ENCODE data around the gene HUS1B.

Gene HUS1B

GRCh38 chr6:683742-684440 lies 27.0 kb upstream of the HUS1B start:
- H3K4me3 ChIP-seq (ENCODE audit: insufficient read depth in 1 of 2, low read depth in 1 of 2, low read length in 2 of 2), result peak overlapping the region in 1 of 2 experiments; percentile 72
- DNase-seq, result peak; percentile 94
- peak overlapping the region in 1 of 2 experiments; percentile 54 for H2BK12ac ChIP-seq (ENCODE audit: low read length in 2 of 2)
- 0% methylated on average over 9 of the region's 15 CpGs for WGBS
- H3K9ac ChIP-seq (ENCODE audit: low read length), result peak overlapping the region; percentile 84
- no peak overlapping the region for H2BK15ac ChIP-seq (ENCODE audit: low read depth, poor library complexity, severe bottlenecking)
- no peak overlapping the region for H2AK5ac ChIP-seq (ENCODE audit: low read length, severe bottlenecking)
- H2AFZ ChIP-seq (ENCODE audit: low read depth, low read length), result no peak overlapping the region
- H2BK5ac ChIP-seq (ENCODE audit: low read depth, low read length, poor library complexity, severe bottlenecking), result peak overlapping the region; percentile 10
- peak overlapping the region in 1 of 2 experiments; percentile 76 for H3K18ac ChIP-seq (ENCODE audit: low read depth in 1 of 2, low read length in 2 of 2)
- peak overlapping the region; percentile 65 for H3K4me2 ChIP-seq (ENCODE audit: low read length, poor library complexity, severe bottlenecking)
- H3K4me1 ChIP-seq (ENCODE audit: control insufficient read depth, insufficient read depth, low read depth, low read length), result peaks cover 7% of the 10 kb centered on the region
- peaks cover 12% of the 10 kb centered on the region for H3K79me1 ChIP-seq (replicated peaks; ENCODE audit: low read length, poor library complexity, severe bottlenecking)
- H3K9me3 ChIP-seq (ENCODE audit: control insufficient read depth, low read length), result no peaks in the 10 kb centered on the region
- no peak overlapping the region for H4K8ac ChIP-seq (ENCODE audit: low read length)
- no peak overlapping the region for H2BK120ac ChIP-seq (ENCODE audit: low read depth, low read length)
- H3K27ac ChIP-seq (ENCODE audit: low read length, poor library complexity, severe bottlenecking), result peak overlapping the region; percentile 95
- no peak overlapping the region for H3K14ac ChIP-seq (ENCODE audit: low read length in 2 of 2)
- no peak overlapping the region for H4K91ac ChIP-seq (ENCODE audit: low read length)
- no peak overlapping the region for H3K4ac ChIP-seq (ENCODE audit: low read depth in 1 of 2, low read length in 2 of 2)
- H3K27me3 ChIP-seq (ENCODE audit: control insufficient read depth in 1 of 2, insufficient read depth in 1 of 2, low read length in 2 of 2), result no peaks in the 10 kb centered on the region
- no peak overlapping the region for H3K23ac ChIP-seq (ENCODE audit: low read length in 2 of 2)
- peaks cover under 1 to 9% of the 10 kb centered on the region in 2 experiments for H3K36me3 ChIP-seq (ENCODE audit: control insufficient read depth in 1 of 2, insufficient read depth in 2 of 2, low read depth in 1 of 2, low read length in 2 of 2)

GRCh38 chr6:680666-681340 lies 23.9 kb upstream of the HUS1B start:
- no peak overlapping the region for H2BK15ac ChIP-seq (ENCODE audit: low read depth, poor library complexity, severe bottlenecking)
- H3K36me3 ChIP-seq (ENCODE audit: control insufficient read depth in 1 of 2, insufficient read depth in 2 of 2, low read depth in 1 of 2, low read length in 2 of 2), result no peaks in the 10 kb centered on the region
- peak overlapping the region; percentile 45 to 70 for H3K18ac ChIP-seq (ENCODE audit: low read depth in 1 of 2, low read length in 2 of 2)
- no peaks in the 10 kb centered on the region for H3K9me3 ChIP-seq (ENCODE audit: control insufficient read depth, low read length)
- DNase-seq, result no peak
- H3K79me1 ChIP-seq (replicated peaks; ENCODE audit: low read length, poor library complexity, severe bottlenecking), result peaks cover 9% of the 10 kb centered on the region
- H3K4me3 ChIP-seq (ENCODE audit: insufficient read depth in 1 of 2, low read depth in 1 of 2, low read length in 2 of 2), result no peak overlapping the region
- H3K27ac ChIP-seq (ENCODE audit: low read length, poor library complexity, severe bottlenecking), result peak overlapping the region; percentile 43
- no peak overlapping the region for H3K9ac ChIP-seq (ENCODE audit: low read length)
- no peak overlapping the region for H2AFZ ChIP-seq (ENCODE audit: low read depth, low read length)
- H3K4me1 ChIP-seq (ENCODE audit: control insufficient read depth, insufficient read depth, low read depth, low read length), result peaks cover 8% of the 10 kb centered on the region
- 57% methylated on average over 5 of the region's 5 CpGs for WGBS
- H3K4me2 ChIP-seq (ENCODE audit: low read length, poor library complexity, severe bottlenecking), result peak overlapping the region; percentile 39
- H3K23ac ChIP-seq (ENCODE audit: low read length in 2 of 2), result no peak overlapping the region
- H4K91ac ChIP-seq (ENCODE audit: low read length), result peak overlapping the region; percentile 34
- no peak overlapping the region for H2BK120ac ChIP-seq (ENCODE audit: low read depth, low read length)
- peak overlapping the region; percentile 95 for H2AK5ac ChIP-seq (ENCODE audit: low read length, severe bottlenecking)
- peak overlapping the region in 1 of 2 experiments; percentile 79 for H3K4ac ChIP-seq (ENCODE audit: low read depth in 1 of 2, low read length in 2 of 2)
- H3K14ac ChIP-seq (ENCODE audit: low read length in 2 of 2), result no peak overlapping the region
- peak overlapping the region; percentile 84 for H4K8ac ChIP-seq (ENCODE audit: low read length)
- H3K27me3 ChIP-seq (ENCODE audit: control insufficient read depth in 1 of 2, insufficient read depth in 1 of 2, low read length in 2 of 2), result no peaks in the 10 kb centered on the region
- no peak overlapping the region for H2BK5ac ChIP-seq (ENCODE audit: low read depth, low read length, poor library complexity, severe bottlenecking)
- H2BK12ac ChIP-seq (ENCODE audit: low read length in 2 of 2), result peak overlapping the region; percentile 63 to 83

GRCh38 chr6:680251-680650 lies 23.4 kb upstream of the HUS1B start:
- Histone ChIP-seq H3K14ac (ENCODE audit: low read length in 2 of 2) (no peak overlapping the region), H3K27me3 (ENCODE audit: control insufficient read depth in 1 of 2, insufficient read depth in 1 of 2, low read length in 2 of 2) (no peaks in the 10 kb centered on the region), H3K9me3 (ENCODE audit: control insufficient read depth, low read length) (no peaks in the 10 kb centered on the region), H3K4ac (ENCODE audit: low read depth in 1 of 2, low read length in 2 of 2) (peak overlapping the region in 1 of 2 experiments; percentile 67), H4K91ac (ENCODE audit: low read length) (no peak overlapping the region), H3K4me3 (ENCODE audit: insufficient read depth in 1 of 2, low read depth in 1 of 2, low read length in 2 of 2) (no peak overlapping the region), H2BK5ac (ENCODE audit: low read depth, low read length, poor library complexity, severe bottlenecking) (no peak overlapping the region), H3K23ac (ENCODE audit: low read length in 2 of 2) (no peak overlapping the region), H2AK5ac (ENCODE audit: low read length, severe bottlenecking) (peak overlapping the region; percentile 95), H2BK120ac (ENCODE audit: low read depth, low read length) (peak overlapping the region; percentile 42), H3K4me2 (ENCODE audit: low read length, poor library complexity, severe bottlenecking) (no peak overlapping the region), H3K4me1 (ENCODE audit: control insufficient read depth, insufficient read depth, low read depth, low read length) (peaks cover 8% of the 10 kb centered on the region), H3K18ac (ENCODE audit: low read depth in 1 of 2, low read length in 2 of 2) (peak overlapping the region; percentile 45 to 66), H3K36me3 (ENCODE audit: control insufficient read depth in 1 of 2, insufficient read depth in 2 of 2, low read depth in 1 of 2, low read length in 2 of 2) (no peaks in the 10 kb centered on the region), H4K8ac (ENCODE audit: low read length) (peak overlapping the region; percentile 84), H3K9ac (ENCODE audit: low read length) (no peak overlapping the region), H2BK12ac (ENCODE audit: low read length in 2 of 2) (peak overlapping the region in 1 of 2 experiments; percentile 83), H2BK15ac (ENCODE audit: low read depth, poor library complexity, severe bottlenecking) (no peak overlapping the region), H3K79me1 (replicated peaks; ENCODE audit: low read length, poor library complexity, severe bottlenecking) (peaks cover 10% of the 10 kb centered on the region), H3K27ac (ENCODE audit: low read length, poor library complexity, severe bottlenecking) (no peak overlapping the region), H2AFZ (ENCODE audit: low read depth, low read length) (no peak overlapping the region)
- DNase-seq, result no peak
- WGBS, result 33% methylated on average over 1 of the region's 2 CpGs

- peaks cover 7% of the 10 kb centered on the region for H3K4me1 ChIP-seq (ENCODE audit: control insufficient read depth, insufficient read depth, low read depth, low read length)
- H2BK120ac ChIP-seq (ENCODE audit: low read depth, low read length), result no peak overlapping the region
- H4K91ac ChIP-seq (ENCODE audit: low read length), result no peak overlapping the region
- no peak for DNase-seq
- H3K4me3 ChIP-seq (ENCODE audit: insufficient read depth in 1 of 2, low read depth in 1 of 2, low read length in 2 of 2), result no peak overlapping the region
- no peak overlapping the region for H2BK12ac ChIP-seq (ENCODE audit: low read length in 2 of 2)
- H3K27me3 ChIP-seq (ENCODE audit: control insufficient read depth in 1 of 2, insufficient read depth in 1 of 2, low read length in 2 of 2), result no peaks in the 10 kb centered on the region
- H3K14ac ChIP-seq (ENCODE audit: low read length in 2 of 2), result no peak overlapping the region
- WGBS, result 80% methylated on average over 7 of the region's 9 CpGs
- peaks cover 14% of the 10 kb centered on the region for H3K79me1 ChIP-seq (replicated peaks; ENCODE audit: low read length, poor library complexity, severe bottlenecking)
- no peak overlapping the region for H2AFZ ChIP-seq (ENCODE audit: low read depth, low read length)
- no peak overlapping the region for H2AK5ac ChIP-seq (ENCODE audit: low read length, severe bottlenecking)
- no peak overlapping the region for H4K8ac ChIP-seq (ENCODE audit: low read length)
- H3K4me2 ChIP-seq (ENCODE audit: low read length, poor library complexity, severe bottlenecking), result no peak overlapping the region
- no peaks in the 10 kb centered on the region for H3K36me3 ChIP-seq (ENCODE audit: control insufficient read depth in 1 of 2, insufficient read depth in 2 of 2, low read depth in 1 of 2, low read length in 2 of 2)
- no peak overlapping the region for H3K27ac ChIP-seq (ENCODE audit: low read length, poor library complexity, severe bottlenecking)
- H3K23ac ChIP-seq (ENCODE audit: low read length in 2 of 2), result no peak overlapping the region
- no peak overlapping the region for H3K4ac ChIP-seq (ENCODE audit: low read depth in 1 of 2, low read length in 2 of 2)
- H3K9ac ChIP-seq (ENCODE audit: low read length), result no peak overlapping the region
- H3K9me3 ChIP-seq (ENCODE audit: control insufficient read depth, low read length), result no peaks in the 10 kb centered on the region
- H2BK15ac ChIP-seq (ENCODE audit: low read depth, poor library complexity, severe bottlenecking), result no peak overlapping the region
- no peak overlapping the region for H2BK5ac ChIP-seq (ENCODE audit: low read depth, low read length, poor library complexity, severe bottlenecking)
- peak overlapping the region in 1 of 2 experiments; percentile 8 for H3K18ac ChIP-seq (ENCODE audit: low read depth in 1 of 2, low read length in 2 of 2)
These were observed 22.4 kb upstream of the HUS1B start for GRCh38 chr6:679282-679681.
